ENCODE results near the gene RBAK.

Gene RBAK

DNA sequence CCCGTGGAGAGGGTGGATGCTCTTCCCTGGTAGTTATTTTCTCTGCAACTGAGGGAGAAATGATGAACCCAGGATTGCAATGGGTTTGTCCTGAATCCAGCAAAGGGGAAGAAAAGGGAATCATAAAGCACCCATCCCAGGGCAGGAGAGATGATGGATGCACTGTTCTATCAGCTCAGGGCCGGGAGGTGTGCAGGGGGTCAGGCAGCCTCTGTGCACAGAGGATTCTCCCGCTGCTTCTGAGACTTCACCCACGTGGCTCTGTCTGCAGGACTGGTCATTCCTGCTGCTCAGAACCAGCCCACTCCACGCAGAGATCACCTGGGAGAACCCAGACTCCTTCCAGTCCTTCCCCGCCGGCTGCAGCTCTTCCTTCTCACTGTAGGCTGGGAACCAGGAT is 70.7 kb downstream of the RBAK start:
- TF ChIP-seq, protein P1, sequence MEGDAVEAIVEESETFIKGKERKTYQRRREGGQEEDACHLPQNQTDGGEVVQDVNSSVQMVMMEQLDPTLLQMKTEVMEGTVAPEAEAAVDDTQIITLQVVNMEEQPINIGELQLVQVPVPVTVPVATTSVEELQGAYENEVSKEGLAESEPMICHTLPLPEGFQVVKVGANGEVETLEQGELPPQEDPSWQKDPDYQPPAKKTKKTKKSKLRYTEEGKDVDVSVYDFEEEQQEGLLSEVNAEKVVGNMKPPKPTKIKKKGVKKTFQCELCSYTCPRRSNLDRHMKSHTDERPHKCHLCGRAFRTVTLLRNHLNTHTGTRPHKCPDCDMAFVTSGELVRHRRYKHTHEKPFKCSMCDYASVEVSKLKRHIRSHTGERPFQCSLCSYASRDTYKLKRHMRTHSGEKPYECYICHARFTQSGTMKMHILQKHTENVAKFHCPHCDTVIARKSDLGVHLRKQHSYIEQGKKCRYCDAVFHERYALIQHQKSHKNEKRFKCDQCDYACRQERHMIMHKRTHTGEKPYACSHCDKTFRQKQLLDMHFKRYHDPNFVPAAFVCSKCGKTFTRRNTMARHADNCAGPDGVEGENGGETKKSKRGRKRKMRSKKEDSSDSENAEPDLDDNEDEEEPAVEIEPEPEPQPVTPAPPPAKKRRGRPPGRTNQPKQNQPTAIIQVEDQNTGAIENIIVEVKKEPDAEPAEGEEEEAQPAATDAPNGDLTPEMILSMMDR (IDR thresholded peaks at IDR 0.05): no peak
- H3K4me3 ChIP-seq (ENCODE audit: low read depth, low read length): no peak overlapping the region
- no peaks in the 10 kb centered on the region for H3K9me3 ChIP-seq (ENCODE audit: control insufficient read depth, low read length)
- no peaks in the 10 kb centered on the region for H3K4me1 ChIP-seq
- H3K27me3 ChIP-seq (ENCODE audit: control insufficient read depth, insufficient read depth, low read length): no peaks in the 10 kb centered on the region
- no peak overlapping the region for H3K27ac ChIP-seq
- H3K36me3 ChIP-seq (ENCODE audit: control insufficient read depth, insufficient read depth, low read length): no peaks in the 10 kb centered on the region
- no peak overlapping the region for H3K9ac ChIP-seq
- no peak overlapping the region for H2AFZ ChIP-seq
- H3K79me2 ChIP-seq: no peaks in the 10 kb centered on the region
- no peak overlapping the region for H3K4me2 ChIP-seq (ENCODE audit: low read length)

DNA sequence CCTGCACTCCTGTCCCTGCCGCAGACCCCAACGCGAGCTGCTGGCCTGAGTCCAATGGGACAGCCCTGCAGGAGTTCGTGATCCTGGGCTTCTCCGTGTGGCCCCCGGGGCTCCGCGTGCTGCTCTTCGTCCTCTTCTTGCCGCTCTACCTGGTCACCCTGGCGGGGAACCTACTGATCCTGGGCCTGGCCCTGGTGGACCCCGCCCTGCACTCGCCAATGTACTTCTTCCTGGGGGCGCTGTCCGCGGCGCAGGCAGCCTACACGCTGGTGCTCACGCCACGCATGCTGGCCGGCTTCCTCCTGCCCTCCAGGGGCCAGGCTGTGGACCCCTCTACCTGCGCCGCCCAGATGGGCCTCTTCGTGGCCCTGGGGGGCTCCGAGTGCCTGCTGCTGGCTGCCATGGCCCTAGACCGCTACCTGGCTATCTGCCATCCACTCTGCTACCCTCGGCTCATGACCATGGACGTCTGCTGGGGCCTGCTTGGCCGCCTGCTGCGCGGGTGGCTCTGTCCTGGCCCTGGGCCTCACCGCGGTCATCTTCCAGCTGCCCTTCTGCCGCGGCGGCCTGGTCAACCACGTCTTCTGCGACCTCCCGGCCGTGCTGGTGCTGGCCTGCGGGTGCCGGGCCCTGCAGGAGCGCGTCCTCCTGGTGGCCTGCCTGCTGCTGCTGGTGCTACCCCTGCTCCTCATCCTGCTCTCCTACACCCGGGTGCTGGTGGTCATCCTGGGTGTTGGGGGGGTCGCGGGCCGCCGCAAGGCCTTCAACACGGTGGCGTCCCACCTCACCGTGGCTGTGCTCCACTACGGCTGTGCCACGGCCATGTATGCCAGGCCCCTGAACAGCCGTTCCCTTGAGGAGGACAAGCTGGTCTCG is 71.7 kb downstream of the RBAK start:
- Histone ChIP-seq H3K4me3 (ENCODE audit: low read depth, low read length) (no peak overlapping the region), H3K79me2 (no peaks in the 10 kb centered on the region), H3K4me1 (no peaks in the 10 kb centered on the region), H2AFZ (no peak overlapping the region), H3K36me3 (ENCODE audit: control insufficient read depth, insufficient read depth, low read length) (no peaks in the 10 kb centered on the region), H3K27ac (no peak overlapping the region), H3K4me2 (ENCODE audit: low read length) (no peak overlapping the region), H3K27me3 (ENCODE audit: control insufficient read depth, insufficient read depth, low read length) (no peaks in the 10 kb centered on the region), H3K9ac (no peak overlapping the region), H3K9me3 (ENCODE audit: control insufficient read depth, low read length) (no peaks in the 10 kb centered on the region)
- TF ChIP-seq, protein P1 (IDR thresholded peaks at IDR 0.05): no peak

Measured in parathyroid adenoma (tissue), 2 donors.